DND-41 (cell line): ENCODE data around the gene ANKRD12.

Experiments
- EZH2 ChIP-seq: IDR thresholded peaks from 3 replicates; pipeline ENCODE4 v1.6.1; 2012; ENCODE audit warnings: borderline replicate concordance, low read depth, mild to moderate bottlenecking, moderate library complexity, low read length, inconsistent platforms; ENCODE audit not compliant: severe bottlenecking
- TF ChIP-seq, protein P1 (sequence below): IDR thresholded peaks from 2 replicates; pipeline ENCODE4 v1.5.1; 2012; ENCODE audit warnings: borderline replicate concordance, low read length, moderate library complexity, mild to moderate bottlenecking; ENCODE audit not compliant: poor library complexity, severe bottlenecking; ENCODE audit errors: extremely low read depth

GRCh38 chr18:9157806-9158205 is 21.2 kb downstream of the ANKRD12 start:
- TF ChIP-seq, protein P1, sequence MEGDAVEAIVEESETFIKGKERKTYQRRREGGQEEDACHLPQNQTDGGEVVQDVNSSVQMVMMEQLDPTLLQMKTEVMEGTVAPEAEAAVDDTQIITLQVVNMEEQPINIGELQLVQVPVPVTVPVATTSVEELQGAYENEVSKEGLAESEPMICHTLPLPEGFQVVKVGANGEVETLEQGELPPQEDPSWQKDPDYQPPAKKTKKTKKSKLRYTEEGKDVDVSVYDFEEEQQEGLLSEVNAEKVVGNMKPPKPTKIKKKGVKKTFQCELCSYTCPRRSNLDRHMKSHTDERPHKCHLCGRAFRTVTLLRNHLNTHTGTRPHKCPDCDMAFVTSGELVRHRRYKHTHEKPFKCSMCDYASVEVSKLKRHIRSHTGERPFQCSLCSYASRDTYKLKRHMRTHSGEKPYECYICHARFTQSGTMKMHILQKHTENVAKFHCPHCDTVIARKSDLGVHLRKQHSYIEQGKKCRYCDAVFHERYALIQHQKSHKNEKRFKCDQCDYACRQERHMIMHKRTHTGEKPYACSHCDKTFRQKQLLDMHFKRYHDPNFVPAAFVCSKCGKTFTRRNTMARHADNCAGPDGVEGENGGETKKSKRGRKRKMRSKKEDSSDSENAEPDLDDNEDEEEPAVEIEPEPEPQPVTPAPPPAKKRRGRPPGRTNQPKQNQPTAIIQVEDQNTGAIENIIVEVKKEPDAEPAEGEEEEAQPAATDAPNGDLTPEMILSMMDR = no peak
- no peak for TF ChIP-seq EZH2
